ENCODE measurements around the gene DYNC1I1. TPM values are rescaled to one million over a fixed set of nuclear protein-coding genes. Genes with fewer than 3 reads are reported as not detected.

The DYNC1I1 gene
- total and polyA plus RNA-seq, 2 of the 13 experiments (the other 11 are each of a cell fraction or from before 2014, with no cell fraction given): not detected

- no peak for DNase-seq (ENCODE audit: low spot score)
- 0% methylated on average over 1 of the region's 1 CpG for WGBS (ENCODE audit: low lambda C conversion rate)
- BruUV-seq (replicated peaks): no TSS peak
- no peaks in the 10 kb centered on the region for H4K20me1 ChIP-seq (ENCODE audit: insufficient read depth, low read length)
- CTCF ChIA-PET (ENCODE audit: low intra/inter-chr PET ratio, low total read pairs): no interaction called here
- H3K36me3 ChIP-seq (replicated peaks in 1 of 2; ENCODE audit: control insufficient read depth in 1 of 2, insufficient read depth in 2 of 2, low read length in 2 of 2): no peaks in the 10 kb centered on the region
- H3K9ac ChIP-seq (ENCODE audit: insufficient read depth, low read depth, low read length): no peak overlapping the region
- no peak overlapping the region for H2AFZ ChIP-seq (ENCODE audit: low read length)
- H3K4me1 ChIP-seq (ENCODE audit: insufficient read depth, low read length): no peaks in the 10 kb centered on the region
- no peak overlapping the region for H3K4me2 ChIP-seq (ENCODE audit: low read depth, low read length)
- FAIRE-seq: no peak
- no peak for ATAC-seq
- H3K9me3 ChIP-seq (ENCODE audit: low read length): no peaks in the 10 kb centered on the region
- intact Hi-C loops (cut with micrococcal nuclease; ENCODE audit: unreplicated experiment) (no loop called here), in situ Hi-C loops (cut with HindIII; ENCODE audit: extremely low pct_ligation_motif_present, low pct_unique_long_range_greater_than_20kb) (no loop called here)
- no peak overlapping the region for H3K4me3 ChIP-seq (replicated peaks in 1 of 3; ENCODE audit: insufficient read depth in 1 of 3, low read depth in 2 of 3, low read length in 3 of 3)
- H3K27me3 ChIP-seq (ENCODE audit: control insufficient read depth in 1 of 2, insufficient read depth in 2 of 2, low read length in 2 of 2): no peaks in the 10 kb centered on the region
- H3K27ac ChIP-seq (ENCODE audit: extremely low read length, insufficient read depth, low read length): no peak overlapping the region
- no peak for TF ChIP-seq ZNF687 (CRISPR knock-in tag; IDR thresholded peaks at IDR 0.05)
- TF ChIP-seq ZSCAN31 (CRISPR knock-in tag; IDR thresholded peaks at IDR 0.05; ENCODE audit: low read depth): no peak
- no peak for TF ChIP-seq NFE2L1 (CRISPR knock-in tag; IDR thresholded peaks at IDR 0.05; ENCODE audit: borderline replicate concordance)
- no peak for TF ChIP-seq SPEN (CRISPR knock-in tag; IDR thresholded peaks at IDR 0.05; ENCODE audit: low read depth)
- no peak for TF ChIP-seq ZNF607 (CRISPR knock-in tag; IDR thresholded peaks at IDR 0.05; ENCODE audit: borderline replicate concordance)
- TF ChIP-seq FOSL2 (CRISPR knock-in tag; IDR thresholded peaks at IDR 0.05): no peak
- TF ChIP-seq E2F1 (CRISPR knock-in tag; IDR thresholded peaks at IDR 0.05): no peak
- TF ChIP-seq MAFG (CRISPR knock-in tag; IDR thresholded peaks at IDR 0.05): no peak
- no peak for TF ChIP-seq JUNB (CRISPR knock-in tag; IDR thresholded peaks at IDR 0.05; ENCODE audit: borderline replicate concordance)
- TF ChIP-seq SP2 (CRISPR knock-in tag; IDR thresholded peaks at IDR 0.05): no peak
- no peak for TF ChIP-seq ZFP41 (CRISPR knock-in tag; IDR thresholded peaks at IDR 0.05; ENCODE audit: borderline replicate concordance)
- H3K79me2 ChIP-seq (ENCODE audit: insufficient read depth, low read length): no peaks in the 10 kb centered on the region
- POLR2A ChIA-PET: no interaction called here
These were observed 191.2 kb downstream of the DYNC1I1 start for GRCh38 chr7:95963446-95963990.

All from HepG2 (cell line).